Common myeloid progenitor, CD34-positive (primary cell): ENCODE measurements around the gene ACSL1.

ENCODE experiments used
- CTCF ChIA-PET: fragments of 350-600 bp; sonication (Branson Sonifier 250); formaldehyde crosslinking; loops from one replicate; lab custom pipeline; 2021; ENCODE audit warnings: antibody characterized with exemption; lab: Charles Lee
- POLR2A ChIA-PET: fragments of 350-600 bp; sonication (Branson Sonifier 250); formaldehyde crosslinking; loops from one replicate; lab custom pipeline; 2021; ENCODE audit warnings: antibody characterized with exemption; lab: Charles Lee
- DNase-seq, 3 donors: peaks; one replicate each; pipeline versions ENCODE4 v3.0.0 to v3.0.0-alpha.2; 2013
- H3K27ac ChIP-seq, 2 experiments: 1 replicate in 1 of 2; 2 replicates in 1 of 2; pipeline ENCODE4 v1.7.0; 2013; ENCODE audit warnings: inconsistent platforms in 2 of 2, low read length in 2 of 2, mild to moderate bottlenecking in 2 of 2, low read depth in 1 of 2, moderate library complexity in 1 of 2; ENCODE audit not compliant: severe bottlenecking in 2 of 2, insufficient read depth in 1 of 2, poor library complexity in 1 of 2
- H3K27me3 ChIP-seq, 5 experiments: replicated peaks in 2 of 5; 1 replicate in 3 of 5; 2 replicates in 2 of 5; pipeline versions ENCODE4 v1.6.1 to v1.7.0; 2013; ENCODE audit warnings: low read length in 4 of 5, mild to moderate bottlenecking in 2 of 5, moderate library complexity in 2 of 5, inconsistent platforms in 1 of 5; ENCODE audit not compliant: insufficient read depth in 5 of 5, control insufficient read depth in 4 of 5
- H3K36me3 ChIP-seq, 4 experiments: 1 replicate in 2 of 4; 2 replicates in 2 of 4; pipeline versions ENCODE4 v1.6.1 to v1.7.0; 2013; ENCODE audit warnings: low read length in 3 of 4, control low read depth in 1 of 4, mild to moderate bottlenecking in 1 of 4; ENCODE audit not compliant: control insufficient read depth in 4 of 4, insufficient read depth in 4 of 4
- H3K4me1 ChIP-seq, 4 experiments: 1 replicate in 3 of 4; 2 replicates in 1 of 4; pipeline versions ENCODE4 v1.6.1 to v1.7.1; 2013; ENCODE audit warnings: low read length in 3 of 4, mild to moderate bottlenecking in 3 of 4, control low read depth in 1 of 4, inconsistent platforms in 1 of 4, moderate library complexity in 1 of 4; ENCODE audit not compliant: control insufficient read depth in 4 of 4, insufficient read depth in 4 of 4; ENCODE audit errors: control extremely low read depth in 1 of 4
- H3K4me3 ChIP-seq, 7 experiments: 1 replicate in 4 of 7; 2 replicates in 3 of 7; pipeline versions ENCODE4 v1.5.1 to v1.7.0; 2013; ENCODE audit warnings: mild to moderate bottlenecking in 7 of 7, low read length in 6 of 7, moderate library complexity in 6 of 7, inconsistent platforms in 2 of 7, low read depth in 2 of 7, control low read depth in 1 of 7; ENCODE audit not compliant: insufficient read depth in 4 of 7, control insufficient read depth in 1 of 7; ENCODE audit errors: extremely low read depth in 1 of 7
- H3K9me3 ChIP-seq, 5 experiments: 1 replicate in 4 of 5; 2 replicates in 1 of 5; pipeline versions ENCODE4 v1.6.1 to v1.7.1; 2013; ENCODE audit warnings: low read length in 4 of 5, mild to moderate bottlenecking in 2 of 5, inconsistent platforms in 1 of 5, low read depth in 1 of 5, moderate library complexity in 1 of 5; ENCODE audit not compliant: control insufficient read depth in 4 of 5, insufficient read depth in 2 of 5; ENCODE audit errors: control extremely low read depth in 1 of 5
- WGBS: methylation state at CpG from one replicate; pipeline ENCODE4 v1.1.5; 2013; ENCODE audit not compliant: insufficient coverage; 5-methylcytosine and 5-hydroxymethylcytosine counted together

ACSL1 gene

GRCh38 chr4:184823014-184823413, 2.8 kb downstream of the ACSL1 start:
- peaks cover 24 to 65% (median 61%) of the 10 kb centered on the region in 4 experiments for H3K4me1 ChIP-seq
- DNase-seq = no peak
- ChIA-PET POLR2A (no interaction called here), CTCF (interaction anchor here (1.2 to 4.8 kb wide), 7 partner anchors 9 to 321 kb away, joined by 3 to 32 read pairs (median 3); partner anchors contain the start of gene CENPU)
- H3K9me3 ChIP-seq = no peaks in the 10 kb centered on the region
- peak overlapping the region in 3 of 7 experiments; percentile 5 to 89 (median 84) for H3K4me3 ChIP-seq
- no peak overlapping the region for H3K27ac ChIP-seq
- 66% methylated on average over 2 of the region's 2 CpGs for WGBS
- no peaks in the 10 kb centered on the region for H3K36me3 ChIP-seq
- H3K27me3 ChIP-seq = no peaks in the 10 kb centered on the region

GRCh38 chr4:184822356-184822755, 3.4 kb downstream of the ACSL1 start:
- ChIA-PET CTCF (interaction anchor here (1.2 to 4.8 kb wide), 9 partner anchors 8 to 321 kb away, joined by 3 to 32 read pairs (median 3); partner anchors contain the start of gene CENPU), POLR2A (no interaction called here)
- H3K9me3 ChIP-seq = no peaks in the 10 kb centered on the region
- H3K4me1 ChIP-seq = peaks cover 24 to 71% (median 59%) of the 10 kb centered on the region in 4 experiments
- H3K4me3 ChIP-seq = peak overlapping the region in 1 of 7 experiments; percentile 84
- WGBS = 98% methylated on average over 7 of the region's 9 CpGs
- H3K36me3 ChIP-seq = no peaks in the 10 kb centered on the region
- no peaks in the 10 kb centered on the region for H3K27me3 ChIP-seq
- no peak for DNase-seq
- no peak overlapping the region for H3K27ac ChIP-seq

- CTCF ChIA-PET = interaction anchor here (0.9 to 4.8 kb wide), 10 partner anchors 13 to 557 kb away, joined by 3 to 32 read pairs (median 6); no protein-coding TSS in a partner anchor
- Histone ChIP-seq H3K27ac (no peak overlapping the region), H3K9me3 (no peaks in the 10 kb centered on the region), H3K36me3 (no peaks in the 10 kb centered on the region), H3K4me3 (peak overlapping the region in 1 of 7 experiments; percentile 60), H3K27me3 (no peaks in the 10 kb centered on the region), H3K4me1 (peaks cover 24 to 61% (median 48%) of the 10 kb centered on the region in 4 experiments)
- DNase-seq = peak in 1 of 3 donors; percentile 33
- WGBS = 20% methylated on average over 1 of the region's 2 CpGs
- POLR2A ChIA-PET = interaction anchor here (0.6 kb wide), 1 partner anchor 79 kb away, joined by 3 read pairs; no protein-coding TSS in a partner anchor
Observed at GRCh38 chr4:184821242-184821641, 4.5 kb downstream of the ACSL1 start.

- Histone ChIP-seq H3K9me3 (no peaks in the 10 kb centered on the region), H3K27ac (no peak overlapping the region), H3K4me1 (peaks cover 24 to 62% (median 45%) of the 10 kb centered on the region in 4 experiments), H3K36me3 (no peaks in the 10 kb centered on the region), H3K4me3 (peak overlapping the region in 1 of 7 experiments; percentile 32), H3K27me3 (no peaks in the 10 kb centered on the region)
- DNase-seq = no peak
- POLR2A ChIA-PET = no interaction called here
- CTCF ChIA-PET = interaction anchor here (1.1 to 4.8 kb wide), 16 partner anchors 13 to 556 kb away, joined by 3 to 32 read pairs (median 6); partner anchors contain the start of gene CENPU
- WGBS = 98% methylated on average over 5 of the region's 6 CpGs
Observed at GRCh38 chr4:184819786-184820185, 6.0 kb downstream of the ACSL1 start.

GRCh38 chr4:184818216-184818564, 7.6 kb downstream of the ACSL1 start:
- Histone ChIP-seq H3K27ac (no peak overlapping the region), H3K27me3 (no peaks in the 10 kb centered on the region), H3K9me3 (no peaks in the 10 kb centered on the region), H3K4me1 (peaks cover 17 to 50% (median 36%) of the 10 kb centered on the region in 4 experiments), H3K36me3 (no peaks in the 10 kb centered on the region), H3K4me3 (peak overlapping the region in 1 of 7 experiments; percentile 19)
- whole genome bisulfite sequencing = 81% methylated on average over 4 of the region's 4 CpGs
- POLR2A ChIA-PET = interaction anchor here (0.9 kb wide), 1 partner anchor 12 kb away, joined by 3 read pairs; no protein-coding TSS in a partner anchor
- no peak for DNase-seq
- CTCF ChIA-PET = interaction anchor here (1.1 to 2.9 kb wide), 6 partner anchors 18 to 84 kb away, joined by 3 to 13 read pairs (median 4); partner anchors contain the start of gene CENPU

- CTCF ChIA-PET = interaction anchor here (1.1 to 2.5 kb wide), 4 partner anchors 17 to 84 kb away, joined by 3 to 6 read pairs (median 4); partner anchors contain the start of gene CENPU
- no peaks in the 10 kb centered on the region for H3K27me3 ChIP-seq
- H3K9me3 ChIP-seq = no peaks in the 10 kb centered on the region
- H3K27ac ChIP-seq = no peak overlapping the region
- H3K4me1 ChIP-seq = peaks cover 12 to 45% (median 31%) of the 10 kb centered on the region in 4 experiments
- no peak overlapping the region for H3K4me3 ChIP-seq
- 98% methylated on average over 11 of the region's 11 CpGs for WGBS
- H3K36me3 ChIP-seq = no peaks in the 10 kb centered on the region
- POLR2A ChIA-PET = interaction anchor here (0.9 kb wide), 1 partner anchor 11 kb away, joined by 3 read pairs; no protein-coding TSS in a partner anchor
- DNase-seq = no peak
Observed at GRCh38 chr4:184817494-184818215, 8.1 kb downstream of the ACSL1 start.
